Loucy (cell line): ENCODE results near the gene KIRREL3.

ENCODE experiments used
- H2AFZ ChIP-seq: fragments of 200-600 bp; sonication (generic); 2 replicates; pipeline ENCODE4 v1.6.0; 2016; ENCODE audit warnings: antibody characterized with exemption, mild to moderate bottlenecking, low read length, moderate library complexity
- H3F3A ChIP-seq: fragments of 200-600 bp; 2 replicates; pipeline ENCODE4 v1.6.0; 2016; ENCODE audit warnings: antibody characterized with exemption, low read depth, mild to moderate bottlenecking
- H3K27me3 ChIP-seq: fragments of 200-600 bp; sonication (generic); 2 replicates; pipeline ENCODE4 v1.6.1; 2014; ENCODE audit warnings: low read length, mild to moderate bottlenecking; ENCODE audit not compliant: insufficient read depth, poor library complexity, severe bottlenecking
- H3K36me3 ChIP-seq: fragments of 200-600 bp; sonication (generic); 2 replicates; pipeline ENCODE4 v1.6.1; 2016; ENCODE audit warnings: low read length; ENCODE audit not compliant: insufficient read depth
- H3K4me1 ChIP-seq: fragments of 200-600 bp; sonication (generic); 2 replicates; pipeline ENCODE4 v1.5.1; 2014; ENCODE audit warnings: low read length, mild to moderate bottlenecking; ENCODE audit not compliant: insufficient read depth, poor library complexity, severe bottlenecking
- H3K4me2 ChIP-seq: fragments of 200-600 bp; sonication (generic); 2 replicates; pipeline ENCODE4 v1.6.0; 2014; ENCODE audit warnings: antibody characterized with exemption, low read length, low read depth, mild to moderate bottlenecking; ENCODE audit not compliant: poor library complexity, severe bottlenecking
- H3K4me3 ChIP-seq: fragments of 200-600 bp; sonication (generic); 2 replicates; pipeline ENCODE4 v1.5.1; 2014; ENCODE audit warnings: low read length, mild to moderate bottlenecking, mixed read lengths; ENCODE audit not compliant: poor library complexity, severe bottlenecking
- H3K79me2 ChIP-seq: fragments of 200-600 bp; sonication (generic); 2 replicates; pipeline ENCODE4 v1.6.1; 2014; ENCODE audit warnings: low read length; ENCODE audit not compliant: insufficient read depth
- H3K9ac ChIP-seq: fragments of 200-600 bp; sonication (generic); 2 replicates; pipeline ENCODE4 v1.6.0; 2014; ENCODE audit warnings: mild to moderate bottlenecking, low read depth, low read length, moderate library complexity; ENCODE audit not compliant: poor library complexity, severe bottlenecking
- H3K9me2 ChIP-seq: fragments of 200-600 bp; sonication (generic); replicated peaks from 2 replicates; pipeline ENCODE4 v1.6.1; 2016; ENCODE audit warnings: low read depth, low read length, mixed read lengths
- H3K9me3 ChIP-seq: fragments of 200-600 bp; sonication (generic); 2 replicates; pipeline ENCODE4 v1.6.1; 2014; ENCODE audit warnings: mild to moderate bottlenecking, antibody characterized with exemption, low read length, low read depth; ENCODE audit not compliant: insufficient read depth
- H4K20me1 ChIP-seq: fragments of 200-600 bp; sonication (generic); 2 replicates; pipeline ENCODE4 v1.6.0; 2014; ENCODE audit warnings: antibody characterized with exemption, low read length, mild to moderate bottlenecking; ENCODE audit not compliant: insufficient read depth, poor library complexity, severe bottlenecking
- CTCF ChIP-seq: fragments of 200-600 bp; sonication (generic); conservative IDR thresholded peaks from 2 replicates; pipeline ENCODE4 v1.5.1; 2014; ENCODE audit warnings: mild to moderate bottlenecking, antibody characterized with exemption, low read length
- EZH2phosphoT487 ChIP-seq: fragments of 200-600 bp; IDR thresholded peaks from 2 replicates; pipeline ENCODE4 v1.6.1; 2018; ENCODE audit warnings: antibody characterized with exemption, mild to moderate bottlenecking, moderate library complexity, borderline replicate concordance

The KIRREL3 gene

GRCh38 chr11:126444072-126444471 is 556.5 kb downstream of the KIRREL3 start:
- H3K36me3 ChIP-seq: no peaks in the 10 kb centered on the region
- no peak for TF ChIP-seq CTCF
- TF ChIP-seq EZH2phosphoT487: no peak
- H4K20me1 ChIP-seq: no peaks in the 10 kb centered on the region
- no peak overlapping the region for H3K9ac ChIP-seq
- H3K9me2 ChIP-seq: no peaks in the 10 kb centered on the region
- H2AFZ ChIP-seq: no peak overlapping the region
- H3K9me3 ChIP-seq: no peaks in the 10 kb centered on the region
- no peak overlapping the region for H3K4me3 ChIP-seq
- H3K4me2 ChIP-seq: no peak overlapping the region
- no peaks in the 10 kb centered on the region for H3F3A ChIP-seq
- H3K27me3 ChIP-seq: no peaks in the 10 kb centered on the region
- H3K4me1 ChIP-seq: peaks cover 13% of the 10 kb centered on the region
- no peaks in the 10 kb centered on the region for H3K79me2 ChIP-seq

- H3K79me2 ChIP-seq: no peaks in the 10 kb centered on the region
- H3K9me2 ChIP-seq: no peaks in the 10 kb centered on the region
- H3K9ac ChIP-seq: no peak overlapping the region
- peaks cover 13% of the 10 kb centered on the region for H3K4me1 ChIP-seq
- H3F3A ChIP-seq: no peaks in the 10 kb centered on the region
- no peaks in the 10 kb centered on the region for H3K9me3 ChIP-seq
- H3K4me2 ChIP-seq: no peak overlapping the region
- no peaks in the 10 kb centered on the region for H3K27me3 ChIP-seq
- no peak for TF ChIP-seq EZH2phosphoT487
- TF ChIP-seq CTCF: no peak
- H2AFZ ChIP-seq: no peak overlapping the region
- H3K4me3 ChIP-seq: no peak overlapping the region
- no peaks in the 10 kb centered on the region for H4K20me1 ChIP-seq
- no peaks in the 10 kb centered on the region for H3K36me3 ChIP-seq
Observed at GRCh38 chr11:126443120-126443519, 557.5 kb downstream of the KIRREL3 start.

- Histone ChIP-seq H3K79me2 (no peaks in the 10 kb centered on the region), H3K36me3 (no peaks in the 10 kb centered on the region; the same call in 1 of the 2 replicates), H3K27me3 (no peaks in the 10 kb centered on the region), H3K4me2 (peak overlapping the region; percentile 67), H3K9ac (peak overlapping the region; percentile 36), H2AFZ (peak overlapping the region; percentile 85), H3K9me3 (no peaks in the 10 kb centered on the region), H3F3A (no peaks in the 10 kb centered on the region), H3K4me3 (peak overlapping the region; percentile 35), H3K4me1 (peaks cover 13% of the 10 kb centered on the region), H3K9me2 (no peaks in the 10 kb centered on the region), H4K20me1 (no peaks in the 10 kb centered on the region)
- TF ChIP-seq EZH2phosphoT487 (no peak), CTCF (peak; percentile 94)
Observed at GRCh38 chr11:126440792-126441514, 559.6 kb downstream of the KIRREL3 start.
